Measurements from ENCODE around the gene ARRDC4. TPM values are rescaled to one million over a fixed set of nuclear protein-coding genes. Genes with fewer than 3 reads are reported as not detected.

ARRDC4 gene
- total and polyA plus RNA-seq, 2 of the 4 experiments (the other 2 are of a cell fraction): 5.3 to 9.1 TPM

GRCh38 chr15:97981758-97982157, 21.3 kb downstream of the ARRDC4 start:
- no peak overlapping the region for H4K8ac ChIP-seq (ENCODE audit: low read depth in 2 of 2, low read length in 2 of 2)
- H2BK5ac ChIP-seq (ENCODE audit: low read depth, low read length, poor library complexity, severe bottlenecking): no peak overlapping the region
- H3K4me1 ChIP-seq (ENCODE audit: control insufficient read depth, insufficient read depth, low read length): no peaks in the 10 kb centered on the region
- no peak overlapping the region for H3K18ac ChIP-seq (ENCODE audit: low read depth, low read length)
- no peaks in the 10 kb centered on the region; the same call in 1 of the 2 replicates for H3K9me3 ChIP-seq (ENCODE audit: control insufficient read depth, insufficient read depth, low read length)
- ChIA-PET POLR2A (ENCODE audit: unreplicated experiment) (no interaction called here), CTCF (no interaction called here)
- no TSS peak for BruUV-seq (replicated peaks)
- no peak overlapping the region for H2AFZ ChIP-seq (replicated peaks; ENCODE audit: low read length, poor library complexity)
- no peaks in the 10 kb centered on the region for H4K20me1 ChIP-seq (ENCODE audit: insufficient read depth, low read length)
- no peak overlapping the region for H2BK20ac ChIP-seq (ENCODE audit: low read depth, low read length)
- H2BK15ac ChIP-seq (ENCODE audit: low read depth, low read length): no peak overlapping the region
- no peak for TF ChIP-seq CTCF (conservative IDR thresholded peaks at IDR 0.05; ENCODE audit: low read depth, low read length)
- no peak for TF ChIP-seq USF2 (IDR thresholded peaks at IDR 0.05; ENCODE audit: low read depth, low read length)
- TF ChIP-seq RCOR1 (IDR thresholded peaks at IDR 0.05; ENCODE audit: insufficient replicate concordance, low read length): no peak
- TF ChIP-seq RAD21 (IDR thresholded peaks at IDR 0.05; ENCODE audit: low read length): no peak
- no peak for TF ChIP-seq CEBPB (IDR thresholded peaks at IDR 0.05; ENCODE audit: low read depth, low read length)
- TF ChIP-seq ELK1 (IDR thresholded peaks at IDR 0.05; ENCODE audit: borderline replicate concordance, low read depth, low read length): no peak
- TF ChIP-seq FOS (IDR thresholded peaks at IDR 0.05; ENCODE audit: low read depth, low read length): no peak
- TF ChIP-seq MXI1 (IDR thresholded peaks at IDR 0.05; ENCODE audit: borderline replicate concordance, low read depth, low read length): no peak
- no peak for TF ChIP-seq CHD1 (IDR thresholded peaks at IDR 0.05; ENCODE audit: low read depth, low read length)
- H3K4me3 ChIP-seq (ENCODE audit: insufficient read depth, low read depth, low read length): no peak overlapping the region
- DNase-seq (no peak), ATAC-seq (ENCODE audit: low read depth) (no peak)
- intact Hi-C loops (cut with micrococcal nuclease) (no loop called here), dilution Hi-C loops (cut with HindIII; ENCODE audit: low sequenced_read_pairs, unreplicated experiment) (no loop called here), in situ Hi-C loops (cut with MboI; ENCODE audit: low sequenced_read_pairs) (no loop called here)
- H3K27ac ChIP-seq (ENCODE audit: insufficient read depth, low read length): no peak overlapping the region
- no peaks in the 10 kb centered on the region for H3K36me3 ChIP-seq (ENCODE audit: control insufficient read depth, insufficient read depth, low read length)
- H2AK5ac ChIP-seq (ENCODE audit: low read depth, low read length): no peak overlapping the region
- H3K56ac ChIP-seq (ENCODE audit: extremely low read depth, insufficient read depth, low read length): no peak overlapping the region
- no peak overlapping the region for H3K4me2 ChIP-seq (ENCODE audit: low read depth, low read length)
- no peaks in the 10 kb centered on the region for H3K9me1 ChIP-seq (ENCODE audit: insufficient read depth, low read length)
- no CpG with 5 or more reads among the region's 1 CpG for WGBS, 2 experiments (ENCODE audit: extremely low coverage in 2 of 2, insufficient read length in 1 of 2)
- no peak overlapping the region for H3K23ac ChIP-seq (ENCODE audit: low read depth, low read length)
- H4K5ac ChIP-seq (ENCODE audit: low read depth, low read length): no peak overlapping the region
- H3K9ac ChIP-seq (ENCODE audit: low read depth, low read length): no peak overlapping the region
- H4K91ac ChIP-seq (ENCODE audit: insufficient read depth, low read depth, low read length): no peak overlapping the region
- H3K4ac ChIP-seq (ENCODE audit: low read depth, low read length): no peak overlapping the region
- H3K79me1 ChIP-seq (ENCODE audit: low read depth in 1 of 2, low read length in 2 of 2): no peaks in the 10 kb centered on the region
- no peak overlapping the region for H2BK120ac ChIP-seq (ENCODE audit: low read depth, low read length)
- no peak overlapping the region for H2AK9ac ChIP-seq (replicated peaks; ENCODE audit: low read depth, low read length, poor library complexity)
- no peak overlapping the region for H3K14ac ChIP-seq (replicated peaks; ENCODE audit: low read depth, low read length)
- H3K27me3 ChIP-seq (ENCODE audit: control insufficient read depth, insufficient read depth, low read length): no peaks in the 10 kb centered on the region

Measured in IMR-90 (cell line).